BLaER1 (cell line): ENCODE results near the gene MAML1.
A peak's percentile ranks its signal among the peaks of the same experiment; 100 is the strongest.

ENCODE experiments used
- H3K27ac ChIP-seq: shearing (Covaris generic); formaldehyde crosslinking; 2 replicates; pipeline ENCODE4 v1.8.1; 2022
- H3K27me3 ChIP-seq: shearing (Covaris generic); formaldehyde crosslinking; 2 replicates; pipeline ENCODE4 v1.8.1; 2022
- H3K36me3 ChIP-seq: shearing (Covaris generic); formaldehyde crosslinking; 2 replicates; pipeline ENCODE4 v1.8.1; 2022
- H3K4me1 ChIP-seq: shearing (Covaris generic); formaldehyde crosslinking; 2 replicates; pipeline ENCODE4 v1.8.1; 2022
- H3K4me2 ChIP-seq: shearing (Covaris generic); formaldehyde crosslinking; 2 replicates; pipeline ENCODE4 v1.8.1; 2022
- H3K4me3 ChIP-seq: shearing (Covaris generic); formaldehyde crosslinking; 2 replicates; pipeline ENCODE4 v1.8.1; 2022
- H3K9ac ChIP-seq: shearing (Covaris generic); formaldehyde crosslinking; 2 replicates; pipeline ENCODE4 v1.8.1; 2022
- H3K9me3 ChIP-seq: shearing (Covaris generic); formaldehyde crosslinking; 2 replicates; pipeline ENCODE4 v1.8.1; 2022
- H4K20me1 ChIP-seq: shearing (Covaris generic); formaldehyde crosslinking; 2 replicates; pipeline ENCODE4 v1.8.1; 2022
- Cebpa-rat ChIP-seq: shearing (Covaris generic); IDR thresholded peaks from 2 replicates; pipeline ENCODE4 v1.8.1; 2022

MAML1 gene

DNA sequence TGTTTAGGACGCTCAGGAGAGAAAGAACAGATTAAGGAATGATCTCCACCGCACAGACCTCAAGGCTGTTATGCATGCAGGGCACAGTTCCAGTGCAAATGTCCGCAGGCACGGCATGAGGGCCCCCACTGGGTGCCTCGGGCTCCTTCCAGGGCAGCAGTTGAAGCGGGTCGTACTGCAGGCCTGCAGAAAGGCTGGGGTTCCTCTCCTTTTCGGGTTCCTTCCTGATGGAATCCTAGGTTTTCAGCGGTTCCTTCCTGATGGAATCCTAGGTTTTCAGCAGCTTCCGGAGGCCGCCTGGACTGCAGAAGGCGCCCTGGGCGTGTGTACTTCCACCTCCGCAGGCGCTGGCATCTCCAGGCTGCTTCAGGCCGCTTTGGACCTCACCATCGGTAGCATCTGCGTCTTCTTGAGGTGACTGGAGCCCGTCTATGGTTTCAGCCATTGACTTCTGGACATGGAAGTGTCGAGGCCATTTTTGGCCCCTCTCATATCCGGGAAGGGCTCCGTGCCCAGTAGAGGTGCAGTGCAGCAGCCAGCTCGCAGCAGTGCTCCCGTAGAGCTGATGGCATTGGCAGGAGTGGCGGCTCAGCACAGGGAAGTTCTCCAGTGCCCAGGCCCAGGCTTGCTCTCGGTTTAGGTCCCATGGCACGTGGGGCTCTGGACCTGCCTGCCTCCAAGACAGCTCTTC lies 79.7 kb downstream of the MAML1 start:
- Histone ChIP-seq H3K4me2 (no peak overlapping the region), H3K27ac (no peak overlapping the region), H3K9ac (no peak overlapping the region), H3K4me1 (peaks cover 20% of the 10 kb centered on the region), H3K9me3 (peaks cover 5% of the 10 kb centered on the region; the same call in 1 of the 2 replicates), H3K36me3 (peaks cover 45% of the 10 kb centered on the region), H4K20me1 (peaks cover 14% of the 10 kb centered on the region; the same call in 1 of the 2 replicates), H3K4me3 (no peak overlapping the region), H3K27me3 (peaks cover 20% of the 10 kb centered on the region)
- no peak for TF ChIP-seq Cebpa-rat

DNA sequence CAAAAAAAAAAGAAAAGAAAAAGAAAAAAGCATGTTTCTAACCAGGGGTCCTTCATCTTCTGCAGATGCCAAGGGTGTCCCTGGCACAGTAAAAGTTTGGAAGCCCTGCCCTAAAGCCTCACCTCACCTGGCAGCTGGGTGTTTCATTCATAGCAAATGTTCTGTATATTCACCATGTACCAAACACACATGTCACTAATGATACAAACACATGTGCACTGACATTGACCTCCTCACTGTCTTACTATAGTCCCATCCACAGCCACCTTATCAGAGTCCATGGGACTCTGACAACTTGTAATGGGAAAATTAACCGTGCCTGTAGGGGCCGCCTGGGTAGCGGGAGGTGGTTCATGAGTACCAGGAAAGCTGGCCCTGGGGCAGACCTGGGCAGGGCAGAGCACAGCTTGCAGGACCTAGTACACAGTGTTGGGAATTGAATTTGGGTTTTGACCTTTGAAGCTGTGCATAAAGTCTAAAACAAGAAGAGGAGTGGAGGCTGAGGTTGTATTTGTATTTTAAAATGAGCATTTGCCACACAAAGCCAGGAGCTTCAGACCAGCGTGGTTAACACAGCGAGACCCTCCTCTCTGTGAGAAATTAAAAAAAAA lies 80.5 kb downstream of the MAML1 start:
- H3K9me3 ChIP-seq = peaks cover 5% of the 10 kb centered on the region; the same call in 1 of the 2 replicates
- no peak for TF ChIP-seq Cebpa-rat
- H3K27ac ChIP-seq = no peak overlapping the region
- peaks cover 22% of the 10 kb centered on the region for H3K4me1 ChIP-seq
- peaks cover 45% of the 10 kb centered on the region for H3K36me3 ChIP-seq
- H4K20me1 ChIP-seq = peaks cover 14% of the 10 kb centered on the region; the same call in 1 of the 2 replicates
- H3K4me2 ChIP-seq = no peak overlapping the region
- H3K27me3 ChIP-seq = peaks cover 28% of the 10 kb centered on the region
- H3K4me3 ChIP-seq = no peak overlapping the region
- H3K9ac ChIP-seq = no peak overlapping the region

DNA sequence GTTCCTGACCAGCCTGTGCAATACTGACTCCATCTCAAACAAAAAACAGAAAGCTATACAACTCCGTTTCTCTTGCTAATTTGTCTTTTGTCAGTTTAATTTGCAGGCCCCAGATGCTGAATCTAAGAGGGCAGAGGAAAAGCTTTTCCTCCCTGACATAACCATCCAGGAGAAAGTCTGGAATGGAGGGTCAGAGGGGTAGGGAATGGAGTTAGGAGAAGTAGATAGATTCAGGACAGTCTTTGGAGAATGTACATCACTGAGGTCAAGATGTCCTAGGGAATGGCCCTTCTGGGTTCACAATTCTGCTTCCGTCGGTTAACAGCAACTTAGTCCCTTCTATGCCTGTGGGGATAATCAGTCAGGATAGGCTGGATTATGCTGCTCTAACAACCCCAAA lies 81.5 kb downstream of the MAML1 start:
- peaks cover 5% of the 10 kb centered on the region; the same call in 1 of the 2 replicates for H3K9me3 ChIP-seq
- H3K4me2 ChIP-seq = no peak overlapping the region
- H3K27me3 ChIP-seq = peaks cover 34% of the 10 kb centered on the region
- H4K20me1 ChIP-seq = peaks cover 14% of the 10 kb centered on the region; the same call in 1 of the 2 replicates
- H3K36me3 ChIP-seq = peaks cover 45% of the 10 kb centered on the region
- TF ChIP-seq Cebpa-rat = no peak
- H3K9ac ChIP-seq = 0 out of 2 replicates have a peak overlapping the region, but pooled peaks have one; percentile 29
- H3K4me3 ChIP-seq = no peak overlapping the region
- no peak overlapping the region for H3K27ac ChIP-seq
- H3K4me1 ChIP-seq = peaks cover 27% of the 10 kb centered on the region

- Histone ChIP-seq H3K27ac (no peak overlapping the region), H3K4me1 (peaks cover 42% of the 10 kb centered on the region), H3K9me3 (peaks cover 4% of the 10 kb centered on the region; the same call in 1 of the 2 replicates), H3K36me3 (peaks cover 45% of the 10 kb centered on the region), H3K9ac (no peak overlapping the region), H3K4me3 (no peak overlapping the region), H3K4me2 (no peak overlapping the region), H3K27me3 (peaks cover 34% of the 10 kb centered on the region), H4K20me1 (peaks cover 14% of the 10 kb centered on the region; the same call in 1 of the 2 replicates)
- TF ChIP-seq Cebpa-rat = no peak
These were observed 83.0 kb downstream of the MAML1 start for GRCh38 chr5:179815491-179816249.

DNA sequence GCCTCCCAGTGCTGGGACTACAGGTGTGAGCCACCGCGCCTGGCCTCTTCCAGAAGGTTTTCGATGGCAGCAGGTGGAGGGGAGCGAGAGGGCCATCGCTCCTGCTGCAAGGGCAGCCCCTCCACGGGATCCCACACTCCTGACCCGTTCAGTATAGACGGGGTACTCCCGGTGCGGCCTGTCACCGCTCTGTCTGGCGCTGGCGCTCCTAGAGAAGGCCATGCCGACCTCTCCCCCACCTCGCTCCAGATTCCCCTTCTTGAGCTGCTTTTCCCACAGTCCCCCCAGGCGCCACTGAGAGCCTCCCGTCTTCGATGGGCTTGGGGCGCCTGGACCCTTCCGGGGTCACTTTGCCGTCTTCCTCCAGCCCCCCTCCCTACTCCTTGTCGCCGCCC lies 83.8 kb downstream of the MAML1 start:
- Histone ChIP-seq H3K4me1 (peaks cover 42% of the 10 kb centered on the region), H3K27me3 (peaks cover 34% of the 10 kb centered on the region), H3K4me3 (peak overlapping the region; percentile 58), H4K20me1 (peaks cover 20% of the 10 kb centered on the region), H3K9me3 (no peaks in the 10 kb centered on the region), H3K27ac (no peak overlapping the region), H3K4me2 (peak overlapping the region; percentile 81), H3K36me3 (peaks cover 44% of the 10 kb centered on the region), H3K9ac (no peak overlapping the region)
- TF ChIP-seq Cebpa-rat = no peak

- TF ChIP-seq Cebpa-rat = no peak
- Histone ChIP-seq H3K4me3 (peak overlapping the region; percentile 58), H3K4me1 (peaks cover 45% of the 10 kb centered on the region), H4K20me1 (peaks cover 25% of the 10 kb centered on the region), H3K9ac (0 out of 2 replicates have a peak overlapping the region, but pooled peaks have one; percentile 27), H3K27ac (no peak overlapping the region), H3K36me3 (peaks cover 38% of the 10 kb centered on the region), H3K9me3 (no peaks in the 10 kb centered on the region), H3K27me3 (peaks cover 34% of the 10 kb centered on the region), H3K4me2 (peak overlapping the region; percentile 81)
These were observed 84.3 kb downstream of the MAML1 start for GRCh38 chr5:179816796-179817469.

- H3K4me1 ChIP-seq = peaks cover 50% of the 10 kb centered on the region
- peaks cover 35% of the 10 kb centered on the region for H3K36me3 ChIP-seq
- H3K9ac ChIP-seq = no peak overlapping the region
- no peak for TF ChIP-seq Cebpa-rat
- H4K20me1 ChIP-seq = peaks cover 30% of the 10 kb centered on the region
- peak overlapping the region; percentile 58 for H3K4me3 ChIP-seq
- H3K9me3 ChIP-seq = no peaks in the 10 kb centered on the region
- peaks cover 34% of the 10 kb centered on the region for H3K27me3 ChIP-seq
- H3K27ac ChIP-seq = no peak overlapping the region
- H3K4me2 ChIP-seq = peak overlapping the region; percentile 81
These were observed 84.8 kb downstream of the MAML1 start for GRCh38 chr5:179817470-179817840.

DNA sequence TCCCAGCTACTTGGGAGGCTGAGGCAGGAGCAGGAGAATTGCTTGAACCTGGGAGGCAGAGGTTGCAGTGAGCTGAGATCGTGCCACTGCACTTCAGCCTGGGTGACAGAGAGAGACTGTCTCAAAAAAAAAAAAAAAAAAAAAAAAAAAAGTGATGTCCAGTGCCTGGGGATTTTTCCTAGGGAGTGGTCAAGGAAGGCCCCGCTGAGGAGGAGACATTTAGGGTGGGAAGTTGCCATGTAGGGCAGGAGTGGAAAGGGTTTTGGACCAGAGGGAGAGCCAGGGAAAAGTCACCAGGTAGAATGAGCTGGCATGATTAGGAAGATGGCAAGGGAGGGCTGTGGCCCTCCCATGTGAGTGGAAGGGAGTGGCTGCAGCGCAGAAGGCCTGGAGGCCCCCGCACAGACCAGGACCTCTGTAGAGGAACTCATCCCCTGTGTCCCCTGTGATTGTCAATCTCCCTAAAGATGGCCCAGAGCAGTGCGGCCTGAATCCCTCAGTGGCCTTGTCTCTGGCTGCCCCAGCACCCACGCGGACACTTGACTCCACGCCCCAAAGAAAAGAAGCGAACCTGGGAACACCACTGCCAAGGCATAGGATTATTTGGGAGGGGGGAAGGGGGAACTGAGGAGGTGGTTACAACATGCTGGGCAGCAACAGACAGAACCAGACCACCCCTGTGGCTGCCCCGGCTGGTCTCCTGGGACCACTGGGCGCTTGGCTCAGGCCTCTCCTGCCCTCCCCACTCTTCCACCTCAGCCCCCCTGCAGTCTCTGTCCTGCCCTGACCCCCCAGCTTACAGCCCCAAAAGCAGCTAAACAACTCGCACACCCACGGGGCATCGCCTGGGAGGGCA lies 85.5 kb downstream of the MAML1 start:
- Histone ChIP-seq H3K27ac (peak overlapping the region; percentile 91), H3K27me3 (peaks cover 34% of the 10 kb centered on the region), H3K4me2 (peak overlapping the region; percentile 98), H3K4me1 (peaks cover 57% of the 10 kb centered on the region), H3K4me3 (peak overlapping the region; percentile 81), H3K9ac (peak overlapping the region; percentile 92), H3K9me3 (no peaks in the 10 kb centered on the region), H3K36me3 (peaks cover 35% of the 10 kb centered on the region), H4K20me1 (peaks cover 37% of the 10 kb centered on the region)
- no peak for TF ChIP-seq Cebpa-rat
